Neural progenitor cell (in vitro differentiated cells): ENCODE measurements around the gene NGLY1. TPM values are rescaled to one million over a fixed set of nuclear protein-coding genes. Genes with fewer than 3 reads are reported as not detected.

Source experiments
- DNase-seq: peaks from one replicate; pipeline ENCODE4 v3.0.0-alpha.2; 2016; ENCODE audit warnings: low spot score
- H2AFZ ChIP-seq: fragments of 200-600 bp; sonication (generic); replicated peaks from 2 replicates; pipeline ENCODE4 v1.6.1; 2016; ENCODE audit warnings: antibody characterized with exemption
- H3F3A ChIP-seq: fragments of 200-600 bp; sonication (generic); 2 replicates; pipeline ENCODE4 v1.6.1; 2016; ENCODE audit warnings: antibody characterized with exemption, low read depth
- H3K27ac ChIP-seq: fragments of 200-600 bp; sonication (generic); 2 replicates; pipeline ENCODE4 v1.5.1; 2016; ENCODE audit warnings: mild to moderate bottlenecking
- H3K27me3 ChIP-seq: fragments of 200-600 bp; sonication (generic); 2 replicates; pipeline ENCODE4 v1.6.1; 2016; ENCODE audit warnings: mild to moderate bottlenecking, moderate library complexity
- H3K36me3 ChIP-seq: fragments of 200-600 bp; sonication (generic); 2 replicates; pipeline ENCODE4 v1.5.1; 2016
- H3K4me1 ChIP-seq: fragments of 200-600 bp; sonication (generic); 2 replicates; pipeline ENCODE4 v1.6.1; 2016; ENCODE audit warnings: mixed run types
- H3K4me2 ChIP-seq: fragments of 200-600 bp; sonication (generic); 2 replicates; pipeline ENCODE4 v1.6.1; 2016
- H3K4me3 ChIP-seq: fragments of 200-600 bp; sonication (generic); 2 replicates; pipeline ENCODE4 v1.5.1; 2016
- H3K79me2 ChIP-seq: fragments of 200-600 bp; sonication (generic); 2 replicates; pipeline ENCODE4 v1.6.1; 2016; ENCODE audit warnings: low read depth
- H3K9ac ChIP-seq: fragments of 200-600 bp; sonication (generic); 2 replicates; pipeline ENCODE4 v1.6.1; 2016
- H3K9me3 ChIP-seq: fragments of 200-600 bp; sonication (generic); 2 replicates; pipeline ENCODE4 v1.5.1; 2016; ENCODE audit warnings: low read depth
- H4K20me1 ChIP-seq: fragments of 200-600 bp; sonication (generic); 2 replicates; pipeline ENCODE4 v1.6.1; 2016; ENCODE audit warnings: low read depth
- H3K27ac Mint-ChIP-seq: 3 replicates; pipeline ENCODE4 v1.8.0; 2021; ENCODE audit warnings: mixed read lengths
- H3K27me3 Mint-ChIP-seq: 2 replicates; pipeline ENCODE4 v1.8.0; 2022; ENCODE audit warnings: low read depth, mild to moderate bottlenecking, inconsistent platforms, moderate library complexity, mixed read lengths; ENCODE audit not compliant: insufficient read depth
- H3K36me3 Mint-ChIP-seq: 3 replicates; pipeline ENCODE4 v1.8.0; 2021; ENCODE audit warnings: mixed read lengths
- H3K4me1 Mint-ChIP-seq: 3 replicates; pipeline ENCODE4 v1.8.0; 2021; ENCODE audit warnings: mixed read lengths
- H3K4me3 Mint-ChIP-seq: 3 replicates; pipeline ENCODE4 v1.8.0; 2021; ENCODE audit warnings: mild to moderate bottlenecking, moderate library complexity, mixed read lengths
- H3K9me3 Mint-ChIP-seq: 3 replicates; pipeline ENCODE4 v1.8.0; 2020; ENCODE audit warnings: mixed read lengths
- CTCF ChIP-seq: fragments of 200-600 bp; sonication (generic); IDR thresholded peaks from 2 replicates; pipeline ENCODE4 v1.5.1; 2017; ENCODE audit warnings: antibody characterized with exemption, mild to moderate bottlenecking
- EZH2 ChIP-seq: fragments of 200-600 bp; sonication (generic); IDR thresholded peaks from 2 replicates; pipeline ENCODE4 v1.6.1; 2017; ENCODE audit warnings: antibody characterized with exemption, mild to moderate bottlenecking, moderate library complexity
- EZH2phosphoT487 ChIP-seq: fragments of 200-600 bp; sonication (generic); IDR thresholded peaks from 2 replicates; pipeline ENCODE4 v1.6.1; 2017; ENCODE audit warnings: antibody characterized with exemption
- small RNA-seq: library from RNA; depleted of rRNA; stranded (forward); fragments of <200 nt; gene quantifications from one replicate; pipeline ENCODE3, GENCODE V24; 2015
- total RNA-seq: library from RNA; depleted of rRNA; stranded (reverse); fragments of >200 nt; gene quantifications from 2 replicates; pipeline ENCODE4 v1.2.3, GENCODE V29; 2015; ENCODE audit warnings: low replicate concordance

The NGLY1 gene
- total RNA-seq, 1 donor from 2014 or later: 45.0 TPM

GRCh38 chr3:25677121-25677520 lies 106.1 kb downstream of the NGLY1 start:
- Histone ChIP-seq H2AFZ (no peak overlapping the region), H3F3A (no peaks in the 10 kb centered on the region), H3K79me2 (no peaks in the 10 kb centered on the region), H3K9me3 (no peaks in the 10 kb centered on the region), H3K9ac (no peak overlapping the region), H3K4me3 (no peak overlapping the region), H3K27ac (no peak overlapping the region), H3K4me1 (no peaks in the 10 kb centered on the region), H3K27me3 (no peaks in the 10 kb centered on the region), H4K20me1 (no peaks in the 10 kb centered on the region), H3K36me3 (no peaks in the 10 kb centered on the region), H3K4me2 (no peak overlapping the region)
- Mint-ChIP-seq H3K27me3 (no peaks in the 10 kb centered on the region), H3K27ac (no peak overlapping the region), H3K4me1 (peaks cover 16% of the 10 kb centered on the region), H3K9me3 (no peaks in the 10 kb centered on the region), H3K36me3 (no peaks in the 10 kb centered on the region), H3K4me3 (no peak overlapping the region)
- DNase-seq: no peak
- TF ChIP-seq EZH2 (no peak), EZH2phosphoT487 (no peak), CTCF (no peak)

DNA sequence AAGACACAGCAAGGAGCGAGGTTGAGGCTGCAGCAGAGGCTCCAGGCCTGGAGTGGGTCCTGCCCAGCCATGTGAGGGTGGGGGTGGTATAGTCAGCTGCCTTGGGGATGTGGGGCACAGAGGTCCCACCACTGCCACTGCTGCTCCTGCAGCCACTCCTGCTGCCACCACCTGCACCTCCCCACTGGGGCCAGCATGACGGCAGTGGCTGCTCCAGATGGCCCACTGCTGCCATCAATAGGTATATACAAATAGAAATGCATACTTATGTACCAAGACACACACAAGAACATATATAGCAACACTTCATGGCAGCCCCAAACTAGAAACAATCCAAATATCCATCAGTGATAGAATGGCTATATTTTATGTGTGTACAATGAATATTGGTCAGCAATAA lies 108.6 kb downstream of the NGLY1 start:
- H3K4me3 Mint-ChIP-seq: no peak overlapping the region
- no peaks in the 10 kb centered on the region for H3K36me3 ChIP-seq
- no peaks in the 10 kb centered on the region for H3K4me1 ChIP-seq
- H3K27ac Mint-ChIP-seq: no peak overlapping the region
- H3K9ac ChIP-seq: no peak overlapping the region
- no peaks in the 10 kb centered on the region for H3K36me3 Mint-ChIP-seq
- no peak for DNase-seq
- no peak overlapping the region for H3K4me3 ChIP-seq
- H3K9me3 ChIP-seq: no peaks in the 10 kb centered on the region
- H3F3A ChIP-seq: no peaks in the 10 kb centered on the region
- H3K27ac ChIP-seq: no peak overlapping the region
- TF ChIP-seq CTCF: no peak
- no peak for TF ChIP-seq EZH2phosphoT487
- TF ChIP-seq EZH2: no peak
- no peaks in the 10 kb centered on the region for H3K79me2 ChIP-seq
- no peaks in the 10 kb centered on the region for H3K27me3 Mint-ChIP-seq
- no peak overlapping the region for H3K4me2 ChIP-seq
- H3K27me3 ChIP-seq: no peaks in the 10 kb centered on the region
- peaks cover 21% of the 10 kb centered on the region for H3K4me1 Mint-ChIP-seq
- H4K20me1 ChIP-seq: no peaks in the 10 kb centered on the region
- no peak overlapping the region for H2AFZ ChIP-seq
- H3K9me3 Mint-ChIP-seq: no peaks in the 10 kb centered on the region

GRCh38 chr3:25673738-25674298 lies 109.4 kb downstream of the NGLY1 start:
- Histone ChIP-seq H3K79me2 (no peaks in the 10 kb centered on the region), H3K9ac (no peak overlapping the region), H3K36me3 (no peaks in the 10 kb centered on the region), H3K4me2 (no peak overlapping the region), H3K27ac (no peak overlapping the region), H3K27me3 (no peaks in the 10 kb centered on the region), H3K4me3 (no peak overlapping the region), H3F3A (no peaks in the 10 kb centered on the region), H2AFZ (no peak overlapping the region), H4K20me1 (no peaks in the 10 kb centered on the region), H3K9me3 (no peaks in the 10 kb centered on the region), H3K4me1 (no peaks in the 10 kb centered on the region)
- TF ChIP-seq EZH2 (no peak), CTCF (no peak), EZH2phosphoT487 (no peak)
- H3K27me3 Mint-ChIP-seq: no peaks in the 10 kb centered on the region
- DNase-seq: no peak
- H3K9me3 Mint-ChIP-seq: no peaks in the 10 kb centered on the region
- no peaks in the 10 kb centered on the region for H3K36me3 Mint-ChIP-seq
- H3K4me1 Mint-ChIP-seq: peaks cover 17% of the 10 kb centered on the region
- no peak overlapping the region for H3K4me3 Mint-ChIP-seq
- H3K27ac Mint-ChIP-seq: no peak overlapping the region

Small RNA genes within 50 kb of the gene (small RNA-seq; reads per million reads assigned to genes)
- gene CRIP1P2: not detected

Other genes with a start within 250 kb of the NGLY1 start
- 192 and 327 TPM in 2 replicates for gene TOP2B, start 118.5 kb downstream of the NGLY1 start, total RNA-seq
- gene OXSM, start 6.6 kb upstream of the NGLY1 start, total RNA-seq: 1.6 and 2.1 TPM in 2 replicates